Gastrocnemius medialis (tissue), 4 donors: Measurements from ENCODE around the gene MYDGF. TPM values are rescaled to one million over a fixed set of nuclear protein-coding genes. Genes with fewer than 3 reads are reported as not detected.

Experiments used
- ATAC-seq, 2 donors: fragments of 150-250 bp; one replicate each; pipeline ENCODE4 v1.9.1; 2016
- DNase-seq, 2 donors: peaks; one replicate each; pipeline ENCODE4 v3.0.0-alpha.2; 2019
- H3K27ac ChIP-seq, 4 donors: fragments of 200-600 bp; sonication (generic); 1 replicate in 1 of 4; 2 replicates in 3 of 4; pipeline ENCODE4 v1.5.1; 2016 to 2018; ENCODE audit warnings: mild to moderate bottlenecking in 2 of 4, moderate library complexity in 1 of 4
- H3K27me3 ChIP-seq, 3 donors: fragments of 200-600 bp; sonication (generic) in 2 of 3; 1 replicate in 1 of 3; 2 replicates in 2 of 3; pipeline versions ENCODE4 v1.5.1 to v1.6.0; 2016 to 2019; ENCODE audit warnings: mild to moderate bottlenecking in 1 of 3, moderate library complexity in 1 of 3
- H3K36me3 ChIP-seq, 2 donors: fragments of 200-600 bp; sonication (generic) in 1 of 2; one replicate each; pipeline ENCODE4 v1.5.1; 2017 to 2018
- H3K4me1 ChIP-seq, 2 donors: fragments of 200-600 bp; sonication (generic) in 1 of 2; one replicate each; pipeline ENCODE4 v1.5.1; 2016 to 2017; ENCODE audit warnings: mild to moderate bottlenecking in 2 of 2
- H3K4me3 ChIP-seq, 4 donors: fragments of 200-600 bp; sonication (generic) in 3 of 4; 1 replicate in 1 of 4; 2 replicates in 3 of 4; pipeline ENCODE4 v1.5.1; 2016 to 2019; ENCODE audit warnings: mild to moderate bottlenecking in 2 of 4
- H3K9me3 ChIP-seq, 3 donors: fragments of 200-600 bp; sonication (generic) in 2 of 3; 1 replicate in 1 of 3; 2 replicates in 2 of 3; pipeline ENCODE4 v1.5.1; 2016 to 2019
- POLR2A ChIP-seq, 2 donors: fragments of 450-650 bp; IDR thresholded peaks; one replicate each; pipeline ENCODE4 v1.6.1; 2017; ENCODE audit warnings: antibody characterized with exemption in 2 of 2, mild to moderate bottlenecking in 2 of 2, moderate library complexity in 2 of 2
- in situ Hi-C, 4 donors: fragments of 200-750 bp; cut with MboI; loops; one replicate each; pipeline versions ENCODE4 v1.15.0 to v1.8.0; 2017; ENCODE audit warnings: low sequenced_read_pairs in 4 of 4
- intact Hi-C: fragments of 100-400 bp; cut with DNase I; formaldehyde crosslinking; loops from one replicate; pipeline ENCODE4 v1.15.1; 2023; ENCODE audit warnings: low total_unique reads
- total RNA-seq, 4 donors: library from RNA; depleted of rRNA; stranded (reverse); fragments of >200 nt; gene quantifications; one replicate each; pipeline versions ENCODE4 v1.1.0 to v1.2.3, GENCODE V29; 2016
- TF ChIP-seq, protein P1 (sequence below), 5 experiments: fragments of 450-650 bp in 3 of 5; fragments of 200-600 bp in 2 of 5; sonication (generic) in 2 of 5; IDR thresholded peaks in 4 of 5; conservative IDR thresholded peaks in 1 of 5; 1 replicate in 4 of 5; 2 replicates in 1 of 5; pipeline ENCODE4 v1.5.1; 2016 to 2019; ENCODE audit warnings: antibody characterized with exemption in 5 of 5, mild to moderate bottlenecking in 3 of 5, moderate library complexity in 3 of 5

MYDGF gene
- total RNA-seq, 4 donors from 2014 or later = 8.0 to 12.9 (median 10.1) TPM

DNA sequence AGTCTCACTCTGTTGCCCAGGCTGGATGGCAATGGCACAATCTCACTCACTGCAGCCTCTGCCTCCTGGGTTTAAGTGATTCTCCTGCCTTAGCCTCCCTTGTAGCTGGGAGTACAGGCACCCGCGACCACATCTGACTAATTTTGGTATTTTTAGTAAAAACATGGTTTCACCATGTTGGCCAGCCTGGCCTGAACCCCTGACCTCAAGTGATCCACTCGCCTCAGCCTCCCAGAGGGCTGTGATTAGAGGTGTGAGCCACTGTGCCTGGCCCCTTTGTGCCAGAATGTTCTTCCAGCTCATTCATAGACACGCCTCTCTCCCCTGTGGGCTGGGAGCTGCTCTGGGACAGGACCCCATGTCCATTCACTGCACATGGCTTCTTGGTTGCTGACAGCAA, 9.1 kb downstream of the MYDGF start:
- Histone ChIP-seq H3K27ac (peak overlapping the region in 2 of 4 donors; percentile 22 to 35), H3K4me3 (no peak overlapping the region), H3K9me3 (no peaks in the 10 kb centered on the region), H3K27me3 (no peaks in the 10 kb centered on the region), H3K4me1 (no peaks in the 10 kb centered on the region), H3K36me3 (peaks cover 0 to 72% of the 10 kb centered on the region in 2 donors)
- TF ChIP-seq, protein P1, sequence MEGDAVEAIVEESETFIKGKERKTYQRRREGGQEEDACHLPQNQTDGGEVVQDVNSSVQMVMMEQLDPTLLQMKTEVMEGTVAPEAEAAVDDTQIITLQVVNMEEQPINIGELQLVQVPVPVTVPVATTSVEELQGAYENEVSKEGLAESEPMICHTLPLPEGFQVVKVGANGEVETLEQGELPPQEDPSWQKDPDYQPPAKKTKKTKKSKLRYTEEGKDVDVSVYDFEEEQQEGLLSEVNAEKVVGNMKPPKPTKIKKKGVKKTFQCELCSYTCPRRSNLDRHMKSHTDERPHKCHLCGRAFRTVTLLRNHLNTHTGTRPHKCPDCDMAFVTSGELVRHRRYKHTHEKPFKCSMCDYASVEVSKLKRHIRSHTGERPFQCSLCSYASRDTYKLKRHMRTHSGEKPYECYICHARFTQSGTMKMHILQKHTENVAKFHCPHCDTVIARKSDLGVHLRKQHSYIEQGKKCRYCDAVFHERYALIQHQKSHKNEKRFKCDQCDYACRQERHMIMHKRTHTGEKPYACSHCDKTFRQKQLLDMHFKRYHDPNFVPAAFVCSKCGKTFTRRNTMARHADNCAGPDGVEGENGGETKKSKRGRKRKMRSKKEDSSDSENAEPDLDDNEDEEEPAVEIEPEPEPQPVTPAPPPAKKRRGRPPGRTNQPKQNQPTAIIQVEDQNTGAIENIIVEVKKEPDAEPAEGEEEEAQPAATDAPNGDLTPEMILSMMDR (IDR thresholded peaks at IDR 0.05 in 4 of 5, conservative IDR thresholded peaks at IDR 0.05 in 1 of 5) = no peak
- TF ChIP-seq POLR2A (IDR thresholded peaks at IDR 0.05) = no peak
- intact Hi-C loops (no loop called here), in situ Hi-C loops (no loop called here)
- ATAC-seq (no peak), DNase-seq (no peak)

DNA sequence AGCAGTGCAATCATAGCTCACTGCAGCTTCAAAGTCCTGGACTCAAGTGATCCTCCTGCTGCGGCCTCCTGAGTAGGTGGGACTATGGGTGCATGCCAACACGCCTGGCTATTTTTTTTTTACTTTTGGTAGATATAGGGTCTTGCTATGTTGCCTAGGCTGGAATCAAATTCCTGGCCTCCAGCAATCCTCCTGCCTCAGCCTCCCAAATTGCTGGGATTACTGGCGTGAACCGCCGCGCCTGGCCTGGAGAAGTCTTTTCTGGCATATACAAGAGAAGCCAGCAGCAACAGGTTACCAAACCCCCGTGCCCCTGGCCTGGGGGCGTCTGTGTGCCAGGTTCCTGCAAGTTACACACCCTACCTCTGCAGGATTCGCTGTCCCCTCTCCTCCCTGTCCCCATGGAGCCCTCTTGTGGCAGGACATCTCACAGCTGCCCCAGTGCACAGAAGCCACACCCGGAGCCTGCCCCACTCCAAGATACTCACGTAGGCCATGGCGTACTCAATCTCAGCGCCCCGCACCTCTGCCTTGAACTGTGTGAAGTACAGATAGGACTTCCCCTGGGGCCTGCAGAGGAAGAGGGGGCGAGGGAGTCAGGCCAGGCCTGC, 9.9 kb downstream of the MYDGF start:
- Histone ChIP-seq H3K36me3 (peaks cover 0 to 70% of the 10 kb centered on the region in 2 donors), H3K9me3 (no peaks in the 10 kb centered on the region), H3K4me3 (no peak overlapping the region), H3K27ac (peak overlapping the region in 2 of 4 donors; percentile 22 to 35), H3K4me1 (no peaks in the 10 kb centered on the region), H3K27me3 (no peaks in the 10 kb centered on the region)
- ATAC-seq = peak in 1 of 2 donors; percentile 45
- in situ Hi-C loops = no loop called here
- TF ChIP-seq, protein P1 (IDR thresholded peaks at IDR 0.05 in 4 of 5, conservative IDR thresholded peaks at IDR 0.05 in 1 of 5) = peak in 4 of 5 experiments; percentile 8 to 54 (median 32)
- no peak for TF ChIP-seq POLR2A (IDR thresholded peaks at IDR 0.05)
- DNase-seq = no peak
- intact Hi-C loops = no loop called here

DNA sequence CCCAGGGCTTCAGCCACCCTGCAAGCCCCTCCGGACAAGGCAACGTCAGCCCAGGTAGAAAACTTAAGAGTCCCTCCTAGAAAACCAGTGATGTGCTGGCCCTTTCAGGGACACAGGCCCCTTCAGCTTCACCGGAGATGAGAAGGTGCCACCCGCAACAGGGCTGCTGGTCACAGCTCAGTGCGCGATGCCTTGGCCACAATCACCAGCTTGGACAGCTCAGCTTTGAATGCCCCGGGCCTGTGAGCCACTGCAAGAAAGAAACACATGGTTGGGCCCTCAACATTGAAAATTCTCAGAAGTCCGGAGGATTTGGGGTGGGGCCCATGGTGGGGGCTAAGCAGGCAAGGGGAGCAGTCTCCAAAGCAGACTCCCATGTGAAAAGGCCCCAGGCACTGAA, 12.3 kb downstream of the MYDGF start:
- intact Hi-C loops = no loop called here
- TF ChIP-seq POLR2A (IDR thresholded peaks at IDR 0.05) = no peak
- TF ChIP-seq, protein P1 (IDR thresholded peaks at IDR 0.05 in 4 of 5, conservative IDR thresholded peaks at IDR 0.05 in 1 of 5) = no peak
- Histone ChIP-seq H3K36me3 (peaks cover 0 to 53% of the 10 kb centered on the region in 2 donors), H3K9me3 (no peaks in the 10 kb centered on the region), H3K27me3 (no peaks in the 10 kb centered on the region), H3K4me1 (peaks cover 0 to 4% of the 10 kb centered on the region in 2 donors), H3K4me3 (no peak overlapping the region), H3K27ac (no peak overlapping the region)
- DNase-seq = no peak
- ATAC-seq = no peak
- in situ Hi-C loops = no loop called here

DNA sequence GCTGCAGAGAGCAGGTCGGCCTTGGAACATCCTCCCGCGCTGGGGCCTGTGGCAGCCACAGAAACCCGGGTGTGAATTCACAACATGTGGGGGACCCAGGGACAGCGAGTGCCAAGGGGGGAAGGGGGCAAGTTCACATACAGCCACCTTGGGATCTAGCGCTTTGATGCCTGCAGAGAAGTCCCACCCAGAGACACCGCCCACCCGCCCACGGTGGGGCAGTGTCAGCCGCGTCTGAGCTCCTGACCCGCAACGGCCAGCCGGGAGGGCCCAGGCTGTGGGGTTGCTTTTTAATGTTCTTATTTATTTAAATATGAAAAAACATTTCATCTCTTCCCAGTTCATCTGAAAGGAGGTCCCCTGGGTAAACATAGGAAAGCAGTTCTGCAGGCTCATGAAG, 12.9 kb downstream of the MYDGF start:
- TF ChIP-seq, protein P1 (IDR thresholded peaks at IDR 0.05 in 4 of 5, conservative IDR thresholded peaks at IDR 0.05 in 1 of 5) = no peak
- no peak for TF ChIP-seq POLR2A (IDR thresholded peaks at IDR 0.05)
- no peak overlapping the region for H3K27ac ChIP-seq
- H3K36me3 ChIP-seq = peaks cover 0 to 48% of the 10 kb centered on the region in 2 donors
- no peak for ATAC-seq
- no peaks in the 10 kb centered on the region for H3K9me3 ChIP-seq
- no peak overlapping the region for H3K4me3 ChIP-seq
- intact Hi-C loops = no loop called here
- no peak for DNase-seq
- peaks cover 0 to 4% of the 10 kb centered on the region in 2 donors for H3K4me1 ChIP-seq
- no peaks in the 10 kb centered on the region for H3K27me3 ChIP-seq
- in situ Hi-C loops = no loop called here

DNA sequence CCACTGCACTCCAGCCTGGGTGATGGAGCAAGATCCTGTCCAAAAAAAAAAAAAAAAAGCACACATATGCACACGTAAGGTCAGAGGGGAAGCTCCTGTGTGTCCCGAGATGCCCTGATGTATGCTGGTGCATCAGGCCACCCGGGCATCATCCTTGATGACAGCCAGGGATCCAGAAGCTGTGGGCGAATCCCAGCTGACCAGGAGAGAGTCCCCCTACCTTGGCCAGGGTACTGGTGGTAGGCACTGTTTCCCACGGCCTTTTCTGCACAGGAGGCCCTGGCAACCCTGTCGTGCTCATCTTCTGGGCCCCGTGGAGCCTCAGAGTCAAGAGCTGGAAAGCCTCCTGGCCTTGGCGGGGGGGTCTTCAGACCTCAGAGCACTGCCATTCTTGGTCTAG, 14.0 kb downstream of the MYDGF start:
- H3K4me3 ChIP-seq = no peak overlapping the region
- DNase-seq (no peak), ATAC-seq (no peak)
- intact Hi-C loops = no loop called here
- in situ Hi-C loops = no loop called here
- H3K27ac ChIP-seq = no peak overlapping the region
- H3K4me1 ChIP-seq = peaks cover 0 to 4% of the 10 kb centered on the region in 2 donors
- peaks cover 0 to 40% of the 10 kb centered on the region in 2 donors for H3K36me3 ChIP-seq
- H3K27me3 ChIP-seq = no peaks in the 10 kb centered on the region
- H3K9me3 ChIP-seq = no peaks in the 10 kb centered on the region
- TF ChIP-seq, protein P1 (IDR thresholded peaks at IDR 0.05 in 4 of 5, conservative IDR thresholded peaks at IDR 0.05 in 1 of 5) = no peak
- no peak for TF ChIP-seq POLR2A (IDR thresholded peaks at IDR 0.05)
